Naive thymus-derived CD4-positive, alpha-beta T cell (primary cell): ENCODE results near the gene GSS. TPM values are rescaled to one million over a fixed set of nuclear protein-coding genes. Genes with fewer than 3 reads are reported as not detected.

Source experiments
- ATAC-seq: fragments of 150-1000 bp; cut with Tn5 transposase; 2 replicates; pipeline ENCODE4 v1.10.0; 2021; ENCODE audit warnings: mild to moderate bottlenecking, moderate library complexity
- CTCF ChIA-PET: fragments of 350-600 bp; sonication (Branson Sonifier 250); formaldehyde crosslinking; loops from one replicate; lab custom pipeline; 2021; ENCODE audit warnings: antibody characterized with exemption; lab: Charles Lee
- POLR2A ChIA-PET: fragments of 350-600 bp; sonication (Branson Sonifier 250); formaldehyde crosslinking; loops from one replicate; lab custom pipeline; 2021; ENCODE audit warnings: antibody characterized with exemption, inconsistent platforms; lab: Charles Lee
- DNase-seq, 9 donors: peaks; one replicate each; pipeline versions ENCODE4 v3.0.0 to v3.0.0-alpha.2; 2020 to 2022; ENCODE audit warnings: mixed read lengths in 1 of 9
- H3K27ac ChIP-seq: one replicate; pipeline ENCODE4 v1.7.0; 2013; ENCODE audit warnings: mild to moderate bottlenecking, low read depth, low read length, moderate library complexity
- H3K27me3 ChIP-seq, 2 donors: one replicate each; pipeline ENCODE4 v1.7.0; 2013; ENCODE audit warnings: low read length in 2 of 2, mild to moderate bottlenecking in 2 of 2, moderate library complexity in 2 of 2; ENCODE audit not compliant: control insufficient read depth in 2 of 2, insufficient read depth in 2 of 2
- H3K36me3 ChIP-seq, 3 experiments: 1 replicate in 2 of 3; 2 replicates in 1 of 3; pipeline ENCODE4 v1.7.0; 2013; ENCODE audit warnings: low read length in 3 of 3, mild to moderate bottlenecking in 3 of 3, moderate library complexity in 1 of 3; ENCODE audit not compliant: insufficient read depth in 3 of 3, control insufficient read depth in 2 of 3
- H3K4me1 ChIP-seq, 2 donors: one replicate each; pipeline ENCODE4 v1.7.0; 2013; ENCODE audit warnings: low read length in 2 of 2, mild to moderate bottlenecking in 2 of 2, moderate library complexity in 1 of 2; ENCODE audit not compliant: control insufficient read depth in 2 of 2, insufficient read depth in 2 of 2
- H3K4me3 ChIP-seq: 2 replicates; pipeline ENCODE4 v1.7.0; 2013; ENCODE audit warnings: mild to moderate bottlenecking, low read length
- H3K9me3 ChIP-seq, 3 experiments: 1 replicate in 2 of 3; 2 replicates in 1 of 3; pipeline ENCODE4 v1.7.0; 2013; ENCODE audit warnings: low read length in 3 of 3; ENCODE audit not compliant: control insufficient read depth in 2 of 3
- H3K27ac Mint-ChIP-seq, 9 donors: one replicate each; pipeline ENCODE4 v1.8.0; 2020 to 2022; ENCODE audit warnings: mixed read lengths in 9 of 9, mild to moderate bottlenecking in 8 of 9, moderate library complexity in 5 of 9, inconsistent platforms in 2 of 9
- H3K27me3 Mint-ChIP-seq, 5 donors: one replicate each; pipeline ENCODE4 v1.8.0; 2021 to 2022; ENCODE audit warnings: mixed read lengths in 5 of 5, mild to moderate bottlenecking in 1 of 5
- H3K36me3 Mint-ChIP-seq, 5 donors: one replicate each; pipeline ENCODE4 v1.8.0; 2020 to 2022; ENCODE audit warnings: mixed read lengths in 5 of 5, mild to moderate bottlenecking in 3 of 5, inconsistent platforms in 1 of 5
- H3K4me1 Mint-ChIP-seq, 7 donors: one replicate each; pipeline ENCODE4 v1.8.0; 2020 to 2022; ENCODE audit warnings: mixed read lengths in 7 of 7, mild to moderate bottlenecking in 3 of 7, inconsistent platforms in 1 of 7
- H3K4me3 Mint-ChIP-seq, 10 donors: one replicate each; pipeline ENCODE4 v1.8.0; 2020 to 2022; ENCODE audit warnings: mild to moderate bottlenecking in 10 of 10, mixed read lengths in 10 of 10, moderate library complexity in 6 of 10, inconsistent platforms in 2 of 10
- H3K9me3 Mint-ChIP-seq, 11 donors: one replicate each; pipeline ENCODE4 v1.8.0; 2020 to 2022; ENCODE audit warnings: mixed read lengths in 11 of 11, mild to moderate bottlenecking in 4 of 11, inconsistent platforms in 1 of 11, moderate library complexity in 1 of 11
- intact Hi-C, 2 donors: fragments of 100-400 bp; cut with micrococcal nuclease; formaldehyde crosslinking; loops; one replicate each; pipeline ENCODE4 v1.15.1; 2023
- polyA plus RNA-seq, 2 donors: library from polyadenylated mRNA; unstranded; fragments of 300-500 nt; fragmentation: Illumina TruSeq; gene quantifications; one replicate each; pipeline ENCODE4 v1.2.3, GENCODE V29; 2021
- total RNA-seq, 6 experiments: library from RNA in 5 of 6; stranded (reverse) in 5 of 6; gene quantifications; 1 replicate in 5 of 6; 2 replicates in 1 of 6; pipeline ENCODE4 v1.2.3 and lab custom pipeline; 2021 to 2026

GSS gene
- total and polyA plus RNA-seq, 7 experiments from 2014 or later, result 25.9 to 54.4 (median 35.5) TPM

DNA sequence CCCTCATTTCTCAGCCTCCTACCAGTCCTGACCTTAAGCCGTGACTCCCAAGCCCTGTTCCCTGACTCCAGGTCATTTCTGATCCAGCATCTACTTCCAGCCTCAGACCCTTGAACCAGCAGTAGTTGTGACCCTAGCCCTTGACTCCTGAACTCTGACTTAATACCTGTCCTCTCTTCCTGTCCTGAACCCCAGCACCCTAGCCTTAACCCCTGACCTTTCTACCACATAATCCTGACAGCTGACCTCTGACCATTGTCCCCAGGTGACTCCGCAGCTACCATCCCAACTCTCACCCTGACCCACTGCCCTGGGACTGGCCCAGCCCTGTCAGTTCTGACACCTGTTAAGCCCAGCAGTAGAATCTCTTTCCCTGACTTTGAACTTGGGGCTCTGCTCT lies 42.2 kb upstream of the GSS start:
- H3K36me3 ChIP-seq, result peaks cover 0 to 89% (median 0%) of the 10 kb centered on the region in 3 experiments
- no peaks in the 10 kb centered on the region for H3K4me1 ChIP-seq
- H3K27me3 ChIP-seq, result no peaks in the 10 kb centered on the region
- POLR2A ChIA-PET, result no interaction called here
- H3K9me3 Mint-ChIP-seq, result peaks cover 0 to 8% (median 0%) of the 10 kb centered on the region in 11 donors
- intact Hi-C loops, result no loop called here
- no peak for DNase-seq
- no peaks in the 10 kb centered on the region for H3K9me3 ChIP-seq
- no peak overlapping the region for H3K4me3 ChIP-seq
- CTCF ChIA-PET, result interaction anchor here (0.8 kb wide), 1 partner anchor 124 kb away, joined by 3 read pairs; no protein-coding TSS in a partner anchor
- H3K4me1 Mint-ChIP-seq, result peaks cover 0 to 5% (median 0%) of the 10 kb centered on the region in 7 donors
- no peak overlapping the region for H3K27ac ChIP-seq
- peak overlapping the region in 2 of 10 donors; percentile 47 to 53 for H3K4me3 Mint-ChIP-seq
- ATAC-seq, result no peak
- peaks cover 7 to 40% (median 16%) of the 10 kb centered on the region in 5 donors for H3K36me3 Mint-ChIP-seq
- H3K27me3 Mint-ChIP-seq, result no peaks in the 10 kb centered on the region
- H3K27ac Mint-ChIP-seq, result peak overlapping the region in 4 of 9 donors; percentile 9 to 77 (median 34)

DNA sequence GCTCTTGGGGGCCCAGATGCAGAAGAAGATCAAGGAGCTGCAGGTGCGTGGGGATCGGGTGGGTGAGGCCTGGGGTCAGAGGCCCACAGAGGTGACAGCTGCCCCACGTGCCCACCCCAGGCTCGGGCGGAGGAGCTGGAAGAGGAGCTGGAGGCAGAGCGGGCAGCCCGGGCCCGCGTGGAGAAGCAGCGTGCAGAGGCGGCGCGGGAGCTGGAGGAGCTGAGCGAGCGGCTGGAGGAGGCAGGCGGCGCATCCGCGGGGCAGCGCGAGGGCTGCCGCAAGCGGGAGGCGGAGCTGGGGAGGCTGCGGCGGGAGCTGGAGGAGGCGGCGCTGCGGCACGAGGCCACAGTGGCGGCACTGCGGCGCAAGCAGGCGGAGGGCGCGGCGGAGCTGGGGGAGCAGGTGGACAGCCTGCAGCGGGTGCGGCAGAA lies 41.5 kb upstream of the GSS start:
- ChIA-PET POLR2A (no interaction called here), CTCF (no interaction called here)
- intact Hi-C loops, result no loop called here
- Mint-ChIP-seq H3K9me3 (peaks cover 0 to 8% (median 0%) of the 10 kb centered on the region in 11 donors), H3K4me1 (peaks cover 0 to 5% (median 0%) of the 10 kb centered on the region in 7 donors), H3K27me3 (no peaks in the 10 kb centered on the region), H3K36me3 (peaks cover 7 to 40% (median 16%) of the 10 kb centered on the region in 5 donors), H3K27ac (no peak overlapping the region), H3K4me3 (peak overlapping the region in 1 of 10 donors; percentile 52)
- no peak overlapping the region for H3K4me3 ChIP-seq
- no peaks in the 10 kb centered on the region for H3K4me1 ChIP-seq
- ATAC-seq (no peak), DNase-seq (peak in 1 of 9 donors; percentile 11)
- H3K36me3 ChIP-seq, result peaks cover 0 to 82% (median 0%) of the 10 kb centered on the region in 3 experiments
- no peaks in the 10 kb centered on the region for H3K27me3 ChIP-seq
- no peaks in the 10 kb centered on the region for H3K9me3 ChIP-seq
- no peak overlapping the region for H3K27ac ChIP-seq

DNA sequence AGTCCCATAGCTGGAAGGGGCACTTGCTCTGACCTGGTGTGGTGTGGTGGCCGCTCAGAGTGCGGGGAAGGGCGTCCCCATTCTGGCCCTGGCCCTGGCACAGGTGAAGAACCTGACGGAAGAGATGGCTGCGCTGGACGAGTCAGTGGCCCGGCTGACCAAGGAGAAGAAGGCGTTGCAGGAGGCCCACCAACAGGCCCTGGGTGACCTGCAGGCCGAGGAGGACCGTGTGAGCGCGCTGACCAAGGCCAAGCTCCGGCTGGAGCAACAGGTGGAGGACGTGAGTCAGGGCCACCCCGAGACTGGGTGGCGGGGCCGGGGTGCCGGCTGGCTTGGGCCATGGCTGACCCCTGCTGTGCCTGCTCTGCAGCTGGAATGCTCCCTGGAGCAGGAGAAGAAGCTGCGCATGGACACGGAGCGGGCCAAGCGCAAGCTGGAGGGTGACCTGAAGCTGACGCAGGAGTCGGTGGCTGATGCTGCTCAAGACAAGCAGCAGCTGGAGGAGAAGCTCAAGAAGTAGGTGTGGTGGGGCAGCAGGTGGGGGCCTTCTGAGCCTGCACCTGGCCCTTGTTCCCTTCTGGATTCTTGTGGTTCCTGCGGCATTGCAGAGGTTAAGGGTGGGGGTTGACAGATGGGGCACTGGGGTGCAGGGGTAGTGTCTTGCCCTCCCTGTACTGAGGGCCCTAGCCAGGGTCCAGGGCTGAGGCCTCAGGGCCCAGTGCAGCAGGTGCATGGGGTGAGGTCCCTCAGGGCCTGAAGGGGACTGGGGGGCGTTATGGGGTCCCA lies 40.8 kb upstream of the GSS start:
- no peak for ATAC-seq
- ChIA-PET CTCF (no interaction called here), POLR2A (no interaction called here)
- no peaks in the 10 kb centered on the region for H3K4me1 ChIP-seq
- H3K27me3 Mint-ChIP-seq, result no peaks in the 10 kb centered on the region
- H3K4me1 Mint-ChIP-seq, result peaks cover 0 to 5% (median 0%) of the 10 kb centered on the region in 7 donors
- peak overlapping the region in 1 of 9 donors; percentile 51 for H3K27ac Mint-ChIP-seq
- H3K27ac ChIP-seq, result no peak overlapping the region
- intact Hi-C loops, result no loop called here
- H3K9me3 Mint-ChIP-seq, result peaks cover 0 to 8% (median 0%) of the 10 kb centered on the region in 11 donors
- no peaks in the 10 kb centered on the region for H3K9me3 ChIP-seq
- DNase-seq, result no peak
- H3K4me3 ChIP-seq, result no peak overlapping the region
- H3K36me3 ChIP-seq, result peaks cover 0 to 75% (median 0%) of the 10 kb centered on the region in 3 experiments
- H3K36me3 Mint-ChIP-seq, result peaks cover 7 to 40% (median 16%) of the 10 kb centered on the region in 5 donors
- H3K27me3 ChIP-seq, result no peaks in the 10 kb centered on the region
- peak overlapping the region in 1 of 10 donors; percentile 52 for H3K4me3 Mint-ChIP-seq

DNA sequence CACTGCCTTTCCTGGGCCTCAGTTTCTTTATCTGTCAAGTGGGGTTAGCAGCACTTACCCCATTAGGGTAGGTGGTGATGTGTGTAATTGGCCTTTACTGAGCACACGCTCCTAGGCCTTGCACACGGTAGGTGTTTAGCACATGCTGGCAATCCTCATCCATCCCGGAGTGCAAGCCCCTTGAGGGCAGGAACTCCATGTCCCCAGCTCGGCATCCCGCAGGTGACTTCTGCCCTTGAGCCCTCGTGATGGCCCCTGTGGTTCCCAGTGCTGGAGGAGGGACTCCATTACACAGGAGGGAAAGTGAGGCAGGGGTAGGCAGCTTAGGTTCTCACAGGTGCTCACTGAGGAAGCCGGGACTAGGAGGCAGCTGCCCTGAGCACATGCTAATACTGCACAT lies 40.1 kb upstream of the GSS start:
- intact Hi-C loops, result no loop called here
- Mint-ChIP-seq H3K4me1 (peaks cover 0 to 5% (median 0%) of the 10 kb centered on the region in 7 donors), H3K9me3 (peaks cover 0 to 7% (median 0%) of the 10 kb centered on the region in 11 donors), H3K27ac (no peak overlapping the region), H3K4me3 (no peak overlapping the region), H3K36me3 (peaks cover 5 to 37% (median 16%) of the 10 kb centered on the region in 5 donors), H3K27me3 (no peaks in the 10 kb centered on the region)
- H3K27me3 ChIP-seq, result no peaks in the 10 kb centered on the region
- H3K4me1 ChIP-seq, result no peaks in the 10 kb centered on the region
- CTCF ChIA-PET, result no interaction called here
- H3K27ac ChIP-seq, result no peak overlapping the region
- H3K36me3 ChIP-seq, result peaks cover 0 to 68% (median 0%) of the 10 kb centered on the region in 3 experiments
- H3K9me3 ChIP-seq, result no peaks in the 10 kb centered on the region
- DNase-seq (no peak), ATAC-seq (no peak)
- no peak overlapping the region for H3K4me3 ChIP-seq
- POLR2A ChIA-PET, result no interaction called here

DNA sequence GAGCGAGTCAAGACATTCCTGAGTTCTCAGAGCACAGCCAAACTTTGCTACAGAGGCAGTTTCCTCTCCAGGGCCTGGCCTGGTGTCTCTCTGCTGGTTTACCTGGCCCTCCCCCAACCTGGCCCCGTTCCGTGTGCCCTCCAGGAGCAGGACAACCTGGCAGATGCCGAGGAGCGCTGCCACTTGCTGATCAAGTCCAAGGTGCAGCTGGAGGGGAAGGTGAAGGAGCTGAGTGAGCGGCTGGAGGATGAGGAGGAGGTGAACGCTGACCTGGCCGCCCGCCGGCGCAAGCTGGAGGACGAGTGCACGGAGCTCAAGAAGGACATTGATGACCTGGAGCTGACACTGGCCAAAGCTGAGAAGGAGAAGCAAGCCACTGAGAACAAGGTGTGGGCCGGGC lies 39.6 kb upstream of the GSS start:
- H3K4me3 Mint-ChIP-seq, result no peak overlapping the region
- peaks cover 0 to 7% (median 0%) of the 10 kb centered on the region in 11 donors for H3K9me3 Mint-ChIP-seq
- no peaks in the 10 kb centered on the region for H3K9me3 ChIP-seq
- ChIA-PET POLR2A (no interaction called here), CTCF (no interaction called here)
- ATAC-seq, result no peak
- H3K4me1 Mint-ChIP-seq, result peaks cover 0 to 5% (median 0%) of the 10 kb centered on the region in 7 donors
- H3K4me1 ChIP-seq, result no peaks in the 10 kb centered on the region
- H3K36me3 ChIP-seq, result peaks cover 0 to 63% (median 0%) of the 10 kb centered on the region in 3 experiments
- no peak overlapping the region for H3K27ac ChIP-seq
- H3K27me3 ChIP-seq, result no peaks in the 10 kb centered on the region
- no peak for DNase-seq
- intact Hi-C loops, result no loop called here
- no peaks in the 10 kb centered on the region for H3K27me3 Mint-ChIP-seq
- peaks cover 4 to 35% (median 16%) of the 10 kb centered on the region in 5 donors for H3K36me3 Mint-ChIP-seq
- no peak overlapping the region for H3K27ac Mint-ChIP-seq
- no peak overlapping the region for H3K4me3 ChIP-seq

DNA sequence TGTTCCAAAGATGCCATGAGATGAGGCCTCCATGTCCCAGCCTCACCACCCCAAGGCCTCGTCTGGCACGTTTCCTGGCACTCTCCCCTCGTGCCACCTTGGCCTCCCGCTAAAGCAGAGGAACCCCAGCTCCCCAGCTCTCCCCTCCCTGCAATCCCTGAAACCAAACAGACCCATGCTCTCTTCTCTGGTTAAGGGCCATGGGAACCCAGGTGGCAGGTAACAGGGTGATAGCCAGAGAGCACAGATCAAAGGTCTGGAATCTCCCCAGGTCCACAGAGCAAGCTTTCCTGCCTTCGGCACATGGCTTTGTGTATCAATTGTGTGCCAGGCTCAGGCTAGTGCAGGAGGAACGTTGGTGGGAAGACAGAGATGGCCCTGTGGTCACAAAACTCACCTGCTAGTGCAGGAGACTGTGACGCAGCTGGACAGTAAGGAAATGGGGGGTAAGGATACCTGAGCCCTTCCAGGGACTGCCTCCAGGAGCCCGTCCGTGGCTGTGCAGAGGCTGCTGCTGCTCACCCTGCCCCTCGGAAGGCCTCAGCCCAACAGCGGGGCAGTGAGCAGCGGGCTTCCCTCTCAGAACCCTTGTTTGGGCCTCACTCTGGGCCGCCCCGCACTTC lies 39.0 kb upstream of the GSS start:
- POLR2A ChIA-PET, result no interaction called here

More for the DNA sequence above, 39.0 kb upstream of the GSS start:
- no peaks in the 10 kb centered on the region for H3K4me1 ChIP-seq
- DNase-seq (no peak), ATAC-seq (no peak)
- H3K4me3 ChIP-seq, result no peak overlapping the region
- H3K9me3 ChIP-seq, result no peaks in the 10 kb centered on the region
- CTCF ChIA-PET, result no interaction called here
- H3K27ac Mint-ChIP-seq, result no peak overlapping the region
- H3K27me3 ChIP-seq, result no peaks in the 10 kb centered on the region
- peaks cover 0 to 7% (median 0%) of the 10 kb centered on the region in 11 donors for H3K9me3 Mint-ChIP-seq
- H3K27me3 Mint-ChIP-seq, result no peaks in the 10 kb centered on the region
- H3K27ac ChIP-seq, result no peak overlapping the region
- H3K4me3 Mint-ChIP-seq, result no peak overlapping the region
- intact Hi-C loops, result no loop called here
- H3K36me3 Mint-ChIP-seq, result peaks cover 4 to 33% (median 16%) of the 10 kb centered on the region in 5 donors
- H3K4me1 Mint-ChIP-seq, result peaks cover 0 to 5% (median 0%) of the 10 kb centered on the region in 7 donors
- peaks cover 0 to 57% (median 0%) of the 10 kb centered on the region in 3 experiments for H3K36me3 ChIP-seq
